Esophagus squamous epithelium (tissue), 5 donors: Measurements from ENCODE around the gene CDRT4. TPM values are rescaled to one million over a fixed set of nuclear protein-coding genes. Genes with fewer than 3 reads are reported as not detected.

Experiments
- DNase-seq: peaks from one replicate; lab custom pipeline; 2025; lab: John Stamatoyannopoulos, UW
- H3K27ac ChIP-seq, 4 donors: fragments of 200-600 bp; sonication (generic); one replicate each; pipeline ENCODE4 v1.5.1; 2016 to 2019; ENCODE audit warnings: mild to moderate bottlenecking in 1 of 4
- H3K27me3 ChIP-seq, 4 donors: fragments of 200-600 bp; sonication (generic); 1 replicate in 3 of 4; 2 replicates in 1 of 4; pipeline versions ENCODE4 v1.5.1 to v1.6.0; 2017 to 2021; ENCODE audit warnings: antibody characterized with exemption in 1 of 4
- H3K36me3 ChIP-seq, 3 donors: fragments of 200-600 bp; sonication (generic); one replicate each; pipeline ENCODE4 v1.5.1; 2016 to 2019
- H3K4me1 ChIP-seq, 3 donors: fragments of 200-600 bp; sonication (generic); one replicate each; pipeline ENCODE4 v1.5.1; 2017 to 2019
- H3K4me3 ChIP-seq, 4 donors: fragments of 200-600 bp; sonication (generic); 1 replicate in 3 of 4; 2 replicates in 1 of 4; pipeline ENCODE4 v1.5.1; 2016 to 2019; ENCODE audit warnings: mild to moderate bottlenecking in 2 of 4, moderate library complexity in 1 of 4
- H3K9me3 ChIP-seq, 3 donors: fragments of 200-600 bp; sonication (generic); one replicate each; pipeline ENCODE4 v1.5.1; 2016 to 2019
- POLR2A ChIP-seq, 4 donors: fragments of 450-650 bp; IDR thresholded peaks; one replicate each; pipeline ENCODE4 v1.6.1; 2017; ENCODE audit warnings: antibody characterized with exemption in 4 of 4, mild to moderate bottlenecking in 4 of 4, moderate library complexity in 3 of 4
- WGBS, 2 donors: methylation state at CpG; one replicate each; pipeline ENCODE4 v1.1.5; 2018; 5-methylcytosine and 5-hydroxymethylcytosine counted together
- intact Hi-C: fragments of 100-400 bp; cut with DNase I; formaldehyde crosslinking; loops from one replicate; pipeline ENCODE4 v1.15.0; 2022
- total RNA-seq, 4 donors: library from RNA; depleted of rRNA; stranded (reverse); fragments of >200 nt; gene quantifications; one replicate each; pipeline ENCODE4 v1.1.0, GENCODE V29; 2016
- TF ChIP-seq, protein P1 (sequence below), 6 experiments: fragments of 450-650 bp in 4 of 6; fragments of 200-600 bp in 2 of 6; sonication (generic) in 2 of 6; IDR thresholded peaks; one replicate each; pipeline ENCODE4 v1.5.1; 2016 to 2019; ENCODE audit warnings: antibody characterized with exemption in 6 of 6, mild to moderate bottlenecking in 4 of 6, moderate library complexity in 4 of 6
- donor health status: DM: yes; HTN: yes; CAD: no.

Gene CDRT4
- total RNA-seq, 4 donors from 2014 or later, result 3.2 to 7.6 (median 3.8) TPM

DNA sequence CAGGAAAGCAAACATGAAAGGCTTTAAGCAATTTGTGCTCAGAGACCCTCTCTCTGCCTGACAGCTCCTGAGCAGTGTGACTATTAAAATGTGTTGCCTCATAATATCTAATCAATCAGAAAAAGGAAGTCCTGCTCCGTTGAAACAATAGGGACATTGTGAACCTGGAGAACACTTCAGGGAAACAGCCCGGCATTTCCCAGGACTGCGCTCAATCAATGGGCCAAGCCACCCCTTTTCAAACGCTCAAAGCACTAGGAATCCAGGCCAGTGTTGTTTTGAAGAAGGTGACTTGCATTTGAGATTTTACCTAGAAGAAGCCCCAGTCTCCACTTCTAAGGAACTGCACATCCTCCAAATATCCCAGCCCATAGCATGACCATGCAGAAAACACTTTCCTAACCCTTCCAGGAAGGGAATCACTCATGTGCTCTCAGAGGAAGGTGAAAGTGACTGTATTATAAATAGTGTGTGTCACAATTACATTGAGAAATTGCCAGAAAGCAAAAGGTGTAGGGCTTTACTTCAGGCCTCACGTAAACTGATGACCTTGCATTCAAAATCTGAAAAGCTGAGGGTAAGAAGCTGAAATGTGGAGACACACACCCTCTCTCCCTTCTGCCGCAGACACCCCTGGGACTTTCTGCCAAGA lies 19.4 kb downstream of the CDRT4 start:
- Histone ChIP-seq H3K4me3 (no peak overlapping the region), H3K27me3 (no peaks in the 10 kb centered on the region), H3K27ac (peak overlapping the region in 3 of 4 donors; percentile 46 to 66 (median 47)), H3K36me3 (peaks cover 0 to 19% (median 0%) of the 10 kb centered on the region in 3 donors), H3K9me3 (no peaks in the 10 kb centered on the region), H3K4me1 (peaks cover 0 to 2% (median 0%) of the 10 kb centered on the region in 3 donors)
- 61 to 68% methylated on average over 3 to 6 of the region's 6 CpGs for WGBS, 2 donors
- intact Hi-C loops, result no loop called here
- no peak for DNase-seq
- TF ChIP-seq, protein P1, sequence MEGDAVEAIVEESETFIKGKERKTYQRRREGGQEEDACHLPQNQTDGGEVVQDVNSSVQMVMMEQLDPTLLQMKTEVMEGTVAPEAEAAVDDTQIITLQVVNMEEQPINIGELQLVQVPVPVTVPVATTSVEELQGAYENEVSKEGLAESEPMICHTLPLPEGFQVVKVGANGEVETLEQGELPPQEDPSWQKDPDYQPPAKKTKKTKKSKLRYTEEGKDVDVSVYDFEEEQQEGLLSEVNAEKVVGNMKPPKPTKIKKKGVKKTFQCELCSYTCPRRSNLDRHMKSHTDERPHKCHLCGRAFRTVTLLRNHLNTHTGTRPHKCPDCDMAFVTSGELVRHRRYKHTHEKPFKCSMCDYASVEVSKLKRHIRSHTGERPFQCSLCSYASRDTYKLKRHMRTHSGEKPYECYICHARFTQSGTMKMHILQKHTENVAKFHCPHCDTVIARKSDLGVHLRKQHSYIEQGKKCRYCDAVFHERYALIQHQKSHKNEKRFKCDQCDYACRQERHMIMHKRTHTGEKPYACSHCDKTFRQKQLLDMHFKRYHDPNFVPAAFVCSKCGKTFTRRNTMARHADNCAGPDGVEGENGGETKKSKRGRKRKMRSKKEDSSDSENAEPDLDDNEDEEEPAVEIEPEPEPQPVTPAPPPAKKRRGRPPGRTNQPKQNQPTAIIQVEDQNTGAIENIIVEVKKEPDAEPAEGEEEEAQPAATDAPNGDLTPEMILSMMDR (IDR thresholded peaks at IDR 0.05), result no peak
- TF ChIP-seq POLR2A (IDR thresholded peaks at IDR 0.05), result no peak

DNA sequence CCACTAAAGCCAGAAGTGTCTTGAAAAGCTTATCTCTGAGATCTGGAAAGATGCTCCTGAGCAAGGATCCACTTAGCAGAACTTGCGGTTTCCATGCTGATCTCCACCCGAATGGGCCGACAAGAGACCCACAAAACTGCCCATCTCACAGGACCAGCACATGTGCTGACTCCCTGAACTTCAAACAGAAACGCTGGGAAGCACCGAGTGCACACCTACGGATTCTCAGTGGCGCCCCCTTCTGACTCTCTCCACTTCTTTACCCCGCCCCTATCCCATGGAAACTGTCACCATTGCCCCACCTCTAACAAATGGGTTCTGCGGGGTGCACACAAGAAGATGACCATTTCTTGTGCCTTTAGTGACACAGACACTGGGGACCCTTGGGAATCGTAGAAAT lies 21.4 kb downstream of the CDRT4 start:
- Histone ChIP-seq H3K4me1 (no peaks in the 10 kb centered on the region), H3K36me3 (no peaks in the 10 kb centered on the region), H3K27ac (no peak overlapping the region), H3K9me3 (no peaks in the 10 kb centered on the region), H3K27me3 (no peaks in the 10 kb centered on the region), H3K4me3 (no peak overlapping the region)
- no peak for DNase-seq
- no peak for TF ChIP-seq POLR2A (IDR thresholded peaks at IDR 0.05)
- TF ChIP-seq, protein P1 (IDR thresholded peaks at IDR 0.05), result peak in 1 of 6 experiments; percentile 7
- intact Hi-C loops, result no loop called here
- 74 to 77% methylated on average over 9 to 10 of the region's 10 CpGs for WGBS, 2 donors

DNA sequence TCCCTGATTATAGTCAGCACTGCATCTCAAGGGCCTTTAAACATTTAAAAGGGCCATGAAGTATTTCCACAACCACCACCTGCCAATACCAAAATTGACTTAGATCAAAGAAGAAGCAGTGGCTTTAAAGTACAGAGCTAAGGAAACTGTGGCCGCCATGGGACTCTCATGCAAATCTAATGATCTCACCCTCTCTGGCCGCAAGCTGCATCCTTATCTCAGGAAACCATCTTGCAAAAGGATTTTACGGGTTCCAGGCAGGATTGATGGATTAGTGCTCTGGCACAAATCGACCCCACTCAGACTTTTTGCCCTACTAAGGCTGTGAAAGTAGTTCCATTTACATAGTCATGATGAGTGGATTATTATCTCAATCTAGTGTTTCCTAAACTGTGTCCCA lies 22.6 kb downstream of the CDRT4 start:
- WGBS, 2 donors, result 31 to 48% methylated on average over 4 of the region's 4 CpGs
- Histone ChIP-seq H3K9me3 (no peaks in the 10 kb centered on the region), H3K27me3 (no peaks in the 10 kb centered on the region), H3K4me3 (no peak overlapping the region), H3K4me1 (no peaks in the 10 kb centered on the region), H3K36me3 (no peaks in the 10 kb centered on the region), H3K27ac (no peak overlapping the region)
- DNase-seq, result no peak
- no peak for TF ChIP-seq POLR2A (IDR thresholded peaks at IDR 0.05)
- TF ChIP-seq, protein P1 (IDR thresholded peaks at IDR 0.05), result no peak
- intact Hi-C loops, result no loop called here

DNA sequence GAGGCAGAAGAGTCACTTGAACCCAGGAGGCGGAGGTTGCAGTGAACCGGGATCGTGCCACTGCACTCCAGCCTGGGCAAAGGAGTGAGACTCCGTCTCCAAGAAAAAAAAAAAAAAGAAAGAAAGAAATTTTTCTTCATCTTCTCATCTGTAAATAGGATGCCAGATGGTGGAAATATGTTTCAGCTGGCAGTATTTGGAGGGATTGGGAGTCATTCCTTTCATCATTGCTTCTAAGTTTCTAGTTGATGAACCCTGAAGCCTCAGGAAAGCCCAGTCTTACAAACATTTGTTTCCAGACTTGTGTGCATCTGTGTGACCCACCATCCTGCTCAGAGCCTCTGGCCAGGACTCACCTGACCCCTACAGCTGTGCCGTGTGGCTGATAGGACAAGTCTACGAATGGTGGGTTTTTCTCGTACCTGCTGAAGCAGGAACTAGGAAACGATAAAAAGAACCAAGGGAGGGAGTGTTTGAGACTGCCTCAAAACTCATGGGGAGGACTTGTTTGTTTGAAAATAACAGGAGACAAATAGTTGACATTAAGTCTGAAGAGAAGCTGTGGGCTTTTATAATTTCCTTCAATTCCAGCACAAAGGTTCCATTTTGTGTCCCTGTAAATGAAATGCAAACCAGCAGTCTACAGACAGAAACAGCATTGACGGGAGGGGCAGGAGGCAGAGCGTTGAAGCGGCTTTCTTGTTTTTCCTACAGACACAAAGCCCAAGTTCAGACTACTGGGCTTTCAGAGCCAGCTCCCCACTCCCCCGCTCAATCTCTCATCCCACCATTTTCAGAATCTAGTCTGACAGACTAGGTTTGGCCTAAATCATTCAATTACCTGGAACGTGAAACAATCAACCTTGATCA lies 24.9 kb downstream of the CDRT4 start:
- no peaks in the 10 kb centered on the region for H3K27me3 ChIP-seq
- no peaks in the 10 kb centered on the region for H3K9me3 ChIP-seq
- no peak for TF ChIP-seq POLR2A (IDR thresholded peaks at IDR 0.05)
- TF ChIP-seq, protein P1 (IDR thresholded peaks at IDR 0.05), result no peak
- peaks cover 0 to 7% (median 0%) of the 10 kb centered on the region in 3 donors for H3K36me3 ChIP-seq
- H3K4me1 ChIP-seq, result no peaks in the 10 kb centered on the region
- H3K4me3 ChIP-seq, result no peak overlapping the region
- no peak for DNase-seq
- 82 to 85% methylated on average over 12 to 13 of the region's 13 CpGs for WGBS, 2 donors
- intact Hi-C loops, result no loop called here
- H3K27ac ChIP-seq, result no peak overlapping the region

DNA sequence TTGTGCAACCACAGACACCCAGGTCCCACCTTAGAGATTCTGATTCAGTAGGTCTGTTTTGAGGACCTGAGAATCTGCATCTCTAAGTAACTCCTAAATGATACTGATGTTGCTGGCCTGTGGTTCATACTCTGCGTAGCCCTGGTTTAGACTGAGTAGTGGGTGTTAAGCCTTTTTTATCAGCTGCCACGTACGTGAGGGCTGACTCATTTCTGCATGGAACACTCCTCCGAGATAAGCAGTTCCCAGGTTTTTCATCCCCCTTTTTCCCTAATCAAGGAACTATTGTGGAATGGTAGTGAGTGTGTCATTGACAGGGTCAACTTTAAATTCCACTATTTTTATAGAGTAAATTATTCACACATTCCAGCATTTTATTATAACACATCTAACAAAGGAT lies 26.1 kb downstream of the CDRT4 start:
- WGBS, 2 donors, result 95 to 96% methylated on average over 4 of the region's 4 CpGs
- intact Hi-C loops, result no loop called here
- Histone ChIP-seq H3K4me3 (no peak overlapping the region), H3K36me3 (peaks cover 0 to 9% (median 0%) of the 10 kb centered on the region in 3 donors), H3K4me1 (peaks cover 4 to 8% (median 5%) of the 10 kb centered on the region in 3 donors), H3K9me3 (no peaks in the 10 kb centered on the region), H3K27me3 (no peaks in the 10 kb centered on the region), H3K27ac (no peak overlapping the region)
- TF ChIP-seq, protein P1 (IDR thresholded peaks at IDR 0.05), result no peak
- TF ChIP-seq POLR2A (IDR thresholded peaks at IDR 0.05), result no peak
- DNase-seq, result no peak
